NCI-H748 (cell line): ENCODE results near the gene RNLS.
A peak's percentile ranks its signal among the peaks of the same experiment; 100 is the strongest.

Source experiments
- DNase-seq: peaks from one replicate; lab custom pipeline; 2025; ENCODE audit not compliant: unreplicated experiment; lab: John Stamatoyannopoulos, UW

RNLS gene

DNA sequence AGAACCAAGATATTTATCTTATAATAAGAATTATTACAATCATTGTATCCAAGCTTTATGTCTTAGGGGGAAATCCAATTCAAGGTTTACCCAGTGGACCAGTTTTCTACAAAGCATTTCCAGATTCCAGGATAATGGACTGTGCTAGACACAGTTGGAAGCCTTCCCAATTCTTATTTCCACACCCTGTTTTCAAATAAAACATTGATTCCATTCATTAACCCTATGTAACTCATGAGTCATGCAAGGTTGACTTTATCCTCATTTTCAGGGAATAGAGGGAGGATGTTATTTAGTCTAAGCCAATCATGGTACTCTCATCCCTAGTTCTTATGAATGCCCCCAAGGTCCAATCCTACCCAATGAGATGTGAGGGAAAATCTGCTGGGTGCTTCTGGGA, 145.7 kb downstream of the RNLS start:
- DNase-seq: peak; percentile 13

- no peak for DNase-seq
Measured at GRCh38 chr10:88433565-88434186, 149.4 kb downstream of the RNLS start.

GRCh38 chr10:88431103-88431502, 152.0 kb downstream of the RNLS start:
- DNase-seq: no peak

DNA sequence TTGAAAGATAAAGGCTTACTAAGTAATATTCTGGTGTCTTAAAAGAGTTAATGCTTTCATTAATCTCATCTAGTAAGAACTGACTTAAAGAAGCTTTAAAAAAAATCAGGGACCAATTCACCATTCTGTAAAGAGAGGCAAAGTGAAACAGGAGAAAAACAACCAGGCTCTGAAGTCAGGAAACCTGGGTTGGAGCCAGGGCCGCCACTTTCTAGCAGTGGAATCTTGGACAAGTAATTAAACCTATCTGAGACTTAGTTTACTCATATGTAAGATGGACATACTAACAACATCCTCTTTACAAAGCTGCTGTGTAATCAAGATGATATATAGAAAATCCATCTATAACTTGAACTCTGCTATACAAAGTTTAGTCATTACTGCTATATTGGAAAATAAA, 154.1 kb downstream of the RNLS start:
- DNase-seq: no peak

DNA sequence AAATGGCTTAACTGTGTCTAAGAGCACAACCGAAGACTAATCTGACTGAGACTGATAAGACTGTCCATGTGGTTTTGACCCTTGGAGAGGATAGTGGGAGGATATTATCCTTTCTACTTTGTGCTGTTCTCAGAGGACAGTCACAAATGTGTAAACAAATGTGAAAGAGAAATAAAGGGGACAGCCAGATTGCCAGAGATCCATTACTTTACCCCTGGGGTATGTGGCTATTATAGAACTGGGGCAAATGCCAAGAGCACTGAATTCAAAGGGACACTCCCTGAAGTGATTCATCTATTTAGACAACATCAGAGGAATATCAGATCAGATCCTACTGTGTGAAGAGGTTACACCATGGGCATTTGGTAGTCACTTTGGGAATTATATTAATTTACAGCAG, 154.7 kb downstream of the RNLS start:
- peak; percentile 56 for DNase-seq

DNA sequence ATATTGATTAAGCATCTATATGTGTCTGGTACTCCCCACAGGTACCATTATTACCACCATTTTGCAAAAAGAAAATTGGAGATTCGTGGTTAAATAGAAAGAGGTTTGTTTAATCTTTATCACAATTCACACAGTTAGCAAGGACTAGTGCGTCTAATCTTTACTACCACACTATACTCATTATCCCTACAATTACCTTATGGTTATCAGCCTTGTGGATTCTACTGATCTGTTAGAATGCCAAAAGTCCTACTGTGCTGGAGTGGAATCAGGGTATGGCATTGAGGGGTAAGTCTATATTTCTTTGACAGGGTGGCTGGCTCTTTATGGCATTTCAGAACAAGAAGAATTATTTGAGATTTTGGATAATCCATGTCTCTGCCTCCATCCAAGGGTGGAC, 156.1 kb downstream of the RNLS start:
- DNase-seq: no peak

GRCh38 chr10:88424881-88425280, 158.2 kb downstream of the RNLS start:
- no peak for DNase-seq

DNA sequence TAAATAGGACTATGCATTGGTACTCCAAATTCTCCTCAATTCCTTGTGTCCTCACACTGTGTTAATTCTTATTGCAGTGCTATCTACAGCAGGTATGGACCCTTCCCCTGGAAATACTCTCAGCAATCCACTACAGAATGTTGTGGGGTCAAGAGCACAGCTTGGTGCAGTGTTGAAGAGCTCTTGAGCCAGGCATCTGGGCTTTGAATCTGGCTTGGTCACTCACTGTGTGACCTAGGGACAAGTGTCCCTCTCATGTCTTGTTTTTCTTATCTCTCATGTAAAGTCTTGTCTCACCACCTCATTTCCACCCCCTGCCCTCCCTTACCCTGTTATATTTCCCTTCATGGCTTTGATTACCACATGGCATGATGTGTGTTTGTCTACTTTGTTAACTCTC, 159.4 kb downstream of the RNLS start:
- no peak for DNase-seq

DNA sequence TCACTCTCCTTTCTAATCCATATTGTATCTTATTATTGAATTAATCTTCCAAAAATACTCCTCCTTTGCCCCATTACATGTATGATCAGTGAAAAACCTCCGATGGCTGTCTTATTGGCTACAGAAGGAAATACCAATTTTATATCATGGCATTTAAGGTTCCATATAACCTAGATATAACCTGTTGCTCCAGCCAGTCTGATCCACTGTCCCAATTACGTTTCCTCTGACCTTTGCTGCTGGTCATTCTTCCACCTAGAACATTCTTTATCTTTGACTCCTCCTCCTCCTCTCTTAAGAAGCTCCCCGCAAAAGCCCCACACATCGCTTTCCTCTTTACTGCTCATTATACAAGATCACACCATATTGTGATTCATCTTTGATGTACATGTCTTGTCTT, 161.5 kb downstream of the RNLS start:
- DNase-seq: no peak

- DNase-seq: no peak
Measured at GRCh38 chr10:88418871-88419270, 164.2 kb downstream of the RNLS start.

DNA sequence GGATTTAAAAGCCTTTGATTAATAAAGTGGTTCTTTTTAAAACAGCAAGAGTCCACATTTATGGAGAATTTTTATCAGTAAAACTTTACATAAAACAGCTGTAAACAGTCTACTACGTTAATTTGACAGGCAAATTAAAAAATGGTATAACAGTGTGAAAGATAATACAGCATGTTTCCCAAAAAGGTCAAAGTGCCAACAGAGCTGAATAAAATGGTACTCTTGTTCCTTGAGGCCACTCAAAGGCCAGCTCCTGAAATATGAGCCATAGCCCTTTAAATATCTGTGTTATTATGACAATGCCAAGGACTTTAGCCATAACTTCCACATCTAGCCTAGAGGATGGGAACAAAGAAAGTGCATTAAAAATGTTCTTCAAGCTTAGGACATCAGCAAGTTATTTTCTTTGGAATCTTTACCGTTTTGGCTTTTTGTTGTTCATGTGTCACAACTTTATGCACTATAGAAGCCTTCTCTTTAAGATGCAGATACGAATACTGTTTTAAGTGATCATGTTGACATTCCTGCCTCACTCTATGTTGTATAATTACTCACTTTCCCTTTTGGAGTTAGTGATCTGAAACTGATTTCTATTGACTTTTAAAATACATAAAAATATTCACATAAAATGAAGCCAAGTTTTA, 165.6 kb downstream of the RNLS start:
- no peak for DNase-seq

GRCh38 chr10:88416801-88417200, 166.3 kb downstream of the RNLS start:
- no peak for DNase-seq

GRCh38 chr10:88415533-88416130, 167.5 kb downstream of the RNLS start:
- DNase-seq: no peak

GRCh38 chr10:88413412-88413811, 169.7 kb downstream of the RNLS start:
- no peak for DNase-seq

DNA sequence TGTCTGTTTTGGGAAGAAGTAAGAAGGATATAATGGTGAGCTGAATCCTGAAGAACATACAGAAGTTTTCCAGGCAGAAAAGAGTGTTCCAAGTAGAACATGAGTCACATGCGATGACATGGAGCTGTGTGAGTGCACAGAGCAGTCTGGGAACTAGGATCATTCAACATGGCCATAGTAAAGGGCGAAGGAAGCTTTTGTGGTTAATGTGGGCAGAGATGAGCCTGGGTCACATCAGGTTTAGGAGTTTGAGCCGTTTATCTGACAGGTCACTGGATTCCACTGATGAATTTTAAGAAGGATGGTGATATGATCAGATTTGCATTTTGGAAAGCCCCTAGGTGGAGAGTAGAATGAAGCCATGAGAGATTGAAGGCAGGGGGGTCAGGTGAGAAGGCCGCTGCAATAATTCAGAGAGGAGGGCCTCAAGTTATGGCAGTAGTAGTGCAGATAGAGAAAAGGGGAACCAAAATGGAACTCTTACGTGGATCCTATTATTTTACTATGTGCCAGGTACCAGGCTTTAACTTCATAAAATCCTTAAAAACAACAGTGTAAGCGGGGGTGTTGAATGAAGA, 171.3 kb downstream of the RNLS start:
- DNase-seq: no peak

DNA sequence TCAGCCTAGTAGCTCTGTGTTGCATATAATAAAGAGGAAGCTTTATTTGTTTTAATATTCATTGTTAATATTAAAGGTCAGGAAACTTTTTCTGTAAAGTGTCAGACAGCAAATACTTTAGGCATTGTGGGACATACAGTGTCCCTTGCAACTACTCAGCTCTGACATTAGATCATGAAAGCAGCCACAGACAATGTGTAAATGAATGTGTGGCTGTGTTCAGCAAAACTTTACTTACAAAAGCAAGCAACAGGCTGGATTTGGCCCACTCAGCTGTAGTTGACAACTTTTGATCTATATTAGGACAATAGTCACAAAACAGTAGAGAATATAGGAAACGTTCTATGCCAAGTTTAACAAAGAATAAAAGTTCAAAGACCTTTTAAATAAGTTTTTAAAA, 173.3 kb downstream of the RNLS start:
- no peak for DNase-seq

DNA sequence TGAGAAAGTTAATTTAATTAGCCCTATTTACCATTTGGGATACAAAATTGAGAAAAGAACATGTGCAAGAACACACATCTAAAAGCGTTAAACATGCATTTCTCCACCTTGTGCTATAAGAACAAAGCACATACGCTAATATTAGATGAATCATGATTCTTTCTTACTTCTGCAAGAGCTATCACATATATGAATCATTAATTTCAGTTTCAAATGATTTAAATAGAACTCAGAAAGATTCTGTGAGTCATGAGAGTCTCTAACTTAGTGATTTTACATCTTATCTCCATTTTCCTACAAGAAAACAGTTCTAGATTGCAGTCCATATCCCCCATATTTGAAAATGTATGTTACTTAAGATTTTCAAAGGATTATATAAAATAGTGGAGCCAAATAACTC, 173.9 kb downstream of the RNLS start:
- no peak for DNase-seq

GRCh38 chr10:88408096-88408495, 175.0 kb downstream of the RNLS start:
- DNase-seq: no peak

GRCh38 chr10:88404133-88404532, 179.0 kb downstream of the RNLS start:
- no peak for DNase-seq

DNA sequence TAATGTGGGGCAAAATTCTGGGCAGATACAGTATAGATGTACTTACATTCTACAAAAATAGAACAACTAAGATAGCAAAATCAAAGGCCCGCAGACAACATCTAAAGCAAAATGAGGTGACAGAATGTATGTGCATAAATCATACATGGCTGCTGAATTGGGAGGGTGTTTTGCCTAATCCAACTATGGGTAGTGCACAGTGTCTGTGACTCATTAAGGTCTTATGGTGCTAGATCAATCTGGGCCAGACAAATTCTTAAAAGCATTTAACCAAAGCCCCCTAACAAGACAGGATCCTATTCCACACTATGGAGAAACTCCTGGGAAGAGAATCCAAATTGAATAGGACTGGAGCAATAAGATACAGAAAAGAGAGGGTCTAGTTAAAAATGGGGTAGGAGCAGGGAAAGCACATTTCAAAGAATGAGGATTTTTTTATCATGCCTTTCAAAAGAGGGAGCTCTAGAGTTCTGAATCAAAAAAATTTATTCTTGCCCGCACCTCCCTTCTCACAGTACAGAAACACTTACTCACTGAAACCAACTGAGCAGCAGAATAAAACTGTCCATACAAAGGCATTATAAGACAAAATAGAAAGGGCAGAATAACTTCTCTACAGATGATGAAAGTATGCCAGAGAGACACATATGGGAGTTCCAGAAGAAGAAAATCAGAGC, 181.3 kb downstream of the RNLS start:
- DNase-seq: no peak

- no peak for DNase-seq
Measured at GRCh38 chr10:88399240-88399639, 183.9 kb downstream of the RNLS start.

GRCh38 chr10:88395677-88396076, 187.4 kb downstream of the RNLS start:
- no peak for DNase-seq
